GM19193 (cell line): ENCODE data around the gene KRR1.

Source experiments
- POLR2A ChIP-seq: IDR thresholded peaks from 4 replicates; pipeline ENCODE4 v1.6.1; 2011; ENCODE audit not compliant: insufficient read depth, insufficient read length; ENCODE audit errors: extremely low read depth

The KRR1 gene

DNA sequence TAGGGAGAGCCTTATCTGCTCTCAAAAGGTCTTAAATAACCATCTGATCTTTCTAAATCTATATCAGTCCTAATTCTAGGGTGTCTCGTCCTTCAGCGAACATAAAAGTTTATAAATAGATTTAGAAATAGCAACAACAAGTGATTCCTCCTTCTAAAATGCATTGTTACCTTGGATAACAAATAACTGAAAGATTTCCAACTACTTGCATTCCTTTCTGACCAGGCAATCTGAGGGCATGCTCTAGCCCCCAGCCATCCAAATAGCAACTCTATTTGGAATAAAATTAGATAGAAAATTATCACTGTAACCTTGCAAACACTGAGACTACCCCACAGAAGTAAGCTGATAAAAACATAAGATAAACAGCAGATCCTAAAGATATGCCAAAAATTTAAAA lies 21.8 kb upstream of the KRR1 start:
- no peak for TF ChIP-seq POLR2A

DNA sequence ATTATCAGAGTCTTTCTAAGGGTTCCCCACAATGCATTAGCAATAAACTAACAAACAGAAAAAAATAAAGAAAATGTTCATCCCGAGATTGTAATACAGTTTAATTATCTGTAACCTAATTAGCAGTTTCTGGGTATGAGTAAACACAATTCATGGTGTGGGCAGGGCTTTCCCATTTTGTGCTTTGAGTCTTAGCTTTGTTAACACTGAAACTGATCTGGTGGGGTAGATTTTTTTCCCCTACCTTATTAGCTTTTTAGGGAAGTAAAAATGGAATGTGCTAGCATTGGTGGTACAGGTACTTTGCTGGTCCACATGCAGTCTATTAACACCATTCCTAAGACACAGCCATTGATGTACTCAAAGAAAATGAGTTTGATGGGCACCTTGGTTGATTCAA lies 18.4 kb upstream of the KRR1 start:
- no peak for TF ChIP-seq POLR2A

DNA sequence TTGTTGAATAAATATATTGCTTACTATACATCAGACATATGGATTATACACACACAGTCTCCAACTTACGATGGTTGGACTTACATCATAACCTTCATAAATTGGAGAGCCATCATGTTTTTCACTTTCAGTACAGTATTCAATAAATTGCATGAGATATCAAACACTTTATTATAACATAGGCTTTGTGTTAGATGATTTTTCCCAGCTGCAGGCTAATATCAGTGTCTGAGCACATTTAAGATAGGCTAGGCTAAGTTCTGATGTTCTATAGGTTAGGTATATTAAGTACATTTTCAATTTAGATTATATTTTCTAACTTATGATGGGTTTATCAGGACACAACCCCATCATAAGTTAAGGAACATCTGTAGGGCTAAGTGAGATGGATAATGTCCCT lies 17.9 kb upstream of the KRR1 start:
- TF ChIP-seq POLR2A: no peak

DNA sequence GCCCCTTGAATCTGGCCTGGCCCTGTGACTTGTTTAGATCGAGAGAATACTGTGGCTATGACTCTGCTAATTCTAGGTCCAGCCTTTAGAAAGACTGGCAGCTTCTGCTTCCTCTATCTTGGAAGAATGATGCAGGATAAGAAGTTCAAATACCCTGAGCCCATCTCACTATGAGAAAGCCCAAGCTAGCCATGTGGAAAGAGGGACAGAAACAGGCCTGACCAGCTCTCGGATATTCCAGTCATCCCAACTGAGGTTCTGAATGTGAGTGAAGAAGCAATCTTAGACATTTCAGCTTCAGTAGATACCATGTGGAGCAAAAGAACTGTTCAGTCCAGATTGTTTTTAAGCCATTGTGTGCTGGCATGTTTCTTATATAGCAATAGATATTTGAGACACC lies 17.3 kb upstream of the KRR1 start:
- TF ChIP-seq POLR2A: no peak

DNA sequence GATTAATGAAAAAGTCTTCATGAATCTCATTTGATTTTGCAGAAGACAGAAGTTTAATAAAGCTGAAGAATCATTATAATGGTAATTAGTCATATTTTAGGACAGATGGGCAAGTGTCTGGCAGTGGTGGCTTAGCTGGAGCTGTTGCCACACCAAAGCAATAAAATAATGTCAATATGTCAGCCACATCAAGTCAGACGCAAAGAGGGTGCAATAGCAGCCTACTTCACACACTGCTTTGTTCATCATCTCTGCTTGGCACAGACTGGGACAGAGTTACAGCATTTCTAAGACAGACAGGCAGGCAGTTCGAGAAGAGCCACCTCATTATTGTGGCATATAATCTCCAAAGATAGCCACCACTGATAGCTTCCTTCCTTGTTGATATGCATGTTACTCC lies 16.9 kb upstream of the KRR1 start:
- no peak for TF ChIP-seq POLR2A

DNA sequence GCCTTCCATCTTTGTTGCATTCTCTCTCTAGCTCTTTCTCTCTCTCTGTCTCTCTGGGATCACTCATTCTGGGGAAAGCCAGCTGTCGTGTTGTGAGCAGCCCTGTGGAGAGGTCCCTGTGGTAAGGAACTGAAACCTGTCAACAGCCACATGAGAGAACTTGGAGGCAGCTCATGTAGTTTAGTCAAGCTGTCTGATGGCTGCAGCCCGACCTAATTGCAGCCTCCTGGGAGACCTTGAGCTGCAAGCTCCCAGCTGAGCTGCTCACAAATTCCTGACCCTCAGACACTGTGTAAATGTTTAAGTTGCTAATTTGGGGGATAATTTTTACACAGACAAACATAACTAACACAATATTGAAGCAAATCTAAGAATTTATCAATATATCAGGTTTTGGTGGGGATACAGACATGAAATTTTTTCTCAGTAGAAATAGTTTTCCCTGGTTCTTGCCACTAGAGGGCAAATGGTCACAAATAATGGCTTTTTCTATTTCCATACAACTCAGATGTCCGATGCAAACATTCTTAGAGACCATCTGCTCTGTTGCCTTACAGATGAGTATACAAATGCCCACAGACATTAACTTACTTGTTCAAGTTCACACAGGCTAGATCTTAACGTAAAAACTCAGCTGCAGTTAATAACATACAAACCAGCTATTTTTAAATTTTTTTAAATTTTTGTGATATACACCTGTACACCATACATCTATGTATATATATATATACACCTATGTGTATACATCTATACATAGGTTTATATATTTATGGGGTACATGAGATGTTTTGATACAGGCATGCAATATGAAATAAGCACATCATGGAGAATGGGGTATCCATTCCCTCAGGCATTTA lies 15.5 kb upstream of the KRR1 start:
- TF ChIP-seq POLR2A: no peak

DNA sequence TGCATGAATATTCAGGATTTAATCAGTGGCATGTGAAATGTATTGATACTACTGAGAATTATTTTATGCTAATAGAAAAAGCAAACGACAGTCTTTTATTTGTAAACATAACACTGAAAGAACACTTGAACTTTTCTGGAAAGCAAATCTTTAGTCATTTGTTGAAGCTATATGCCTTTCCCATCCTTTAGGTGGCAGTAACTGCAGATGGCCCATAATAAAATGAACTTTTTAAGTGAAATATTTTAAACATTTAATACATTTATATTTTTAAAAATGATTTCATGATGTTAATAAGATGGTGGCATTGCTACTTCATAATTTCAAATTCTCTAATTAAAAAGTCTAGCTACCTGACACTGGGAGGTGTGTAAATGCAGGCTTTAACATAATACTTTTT lies 13.9 kb upstream of the KRR1 start:
- no peak for TF ChIP-seq POLR2A

DNA sequence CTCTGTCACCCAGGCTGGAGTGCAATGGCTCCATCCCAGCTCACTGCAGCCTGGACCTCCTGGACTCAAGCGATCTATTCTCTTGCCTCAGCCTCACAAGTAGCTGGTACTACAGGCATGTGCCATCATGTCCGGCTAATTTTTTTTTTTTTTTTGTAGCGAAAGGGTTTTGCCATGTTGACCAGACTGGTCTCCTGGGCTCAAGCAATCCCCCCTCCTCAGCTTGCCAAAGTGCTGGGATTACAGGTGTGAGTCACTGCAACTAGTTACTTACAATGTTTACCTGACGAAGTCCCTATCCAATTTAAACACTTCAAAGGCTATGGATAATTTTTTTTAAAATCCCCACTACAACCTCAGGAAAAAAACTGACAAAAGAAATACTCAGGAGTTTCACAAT lies 1.8 kb downstream of the KRR1 start:
- no peak for TF ChIP-seq POLR2A

DNA sequence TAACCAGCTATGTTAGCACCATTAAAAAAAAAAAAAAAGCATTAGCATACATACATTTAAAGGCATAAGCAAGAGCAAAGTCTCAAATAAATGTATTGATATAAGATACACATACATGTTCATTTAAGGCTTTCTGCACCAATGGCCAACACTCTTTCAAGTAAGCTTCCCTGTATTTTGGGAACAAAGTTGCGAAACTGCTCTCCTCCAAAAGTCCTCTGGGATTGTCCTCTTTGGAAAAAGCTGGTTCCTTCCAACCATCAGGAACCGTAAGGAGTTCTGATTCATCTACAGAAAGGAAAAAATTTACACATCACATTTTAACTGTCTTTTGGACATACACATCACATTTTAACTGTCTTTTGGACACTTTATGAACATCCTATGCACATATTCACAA lies 3.2 kb downstream of the KRR1 start:
- no peak for TF ChIP-seq POLR2A

DNA sequence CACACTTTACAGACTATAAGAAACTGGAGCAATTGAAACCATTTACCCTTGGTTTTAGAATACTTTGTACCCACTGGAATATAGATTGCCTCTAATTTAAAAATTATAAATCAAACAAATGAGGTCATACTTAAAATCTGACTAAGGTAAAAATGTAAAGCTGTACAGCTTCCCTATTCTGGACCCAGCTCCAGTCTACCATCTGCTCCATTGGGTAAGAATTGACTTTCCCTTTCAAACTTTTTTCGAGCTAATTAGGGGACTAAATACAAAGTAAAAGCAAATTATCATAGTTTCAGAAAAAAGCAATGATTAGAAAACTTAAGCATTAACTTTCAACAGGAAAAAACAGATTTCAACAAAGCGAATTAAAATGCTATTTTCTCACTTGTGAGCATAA lies 4.3 kb downstream of the KRR1 start:
- TF ChIP-seq POLR2A: no peak

DNA sequence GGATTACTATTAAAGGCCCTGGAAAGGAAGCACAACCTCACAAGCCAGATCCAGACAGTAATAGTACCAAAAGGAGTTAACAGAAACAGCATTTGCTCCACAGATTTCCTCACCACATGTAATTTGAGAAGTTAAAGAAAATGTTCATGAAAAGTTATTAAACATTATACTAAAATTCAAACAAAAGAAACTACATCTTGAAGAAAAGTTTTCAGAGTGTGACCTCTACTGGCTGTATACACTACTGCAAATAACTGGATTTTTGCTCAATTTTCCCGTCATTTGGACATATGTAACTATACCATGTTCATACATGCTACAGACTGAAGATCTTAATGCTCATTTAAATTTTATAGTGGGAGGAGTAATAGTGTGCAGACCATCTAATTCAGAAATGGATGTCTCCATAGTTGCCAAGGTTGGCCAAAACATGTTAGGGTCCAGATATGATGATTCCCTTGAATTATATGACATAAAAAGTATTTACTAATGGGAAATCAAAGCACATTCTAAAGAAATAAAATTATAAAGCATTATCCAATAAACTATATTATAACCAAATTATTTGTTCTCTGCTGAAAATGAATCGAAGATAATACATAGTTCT lies 5.6 kb downstream of the KRR1 start:
- no peak for TF ChIP-seq POLR2A

DNA sequence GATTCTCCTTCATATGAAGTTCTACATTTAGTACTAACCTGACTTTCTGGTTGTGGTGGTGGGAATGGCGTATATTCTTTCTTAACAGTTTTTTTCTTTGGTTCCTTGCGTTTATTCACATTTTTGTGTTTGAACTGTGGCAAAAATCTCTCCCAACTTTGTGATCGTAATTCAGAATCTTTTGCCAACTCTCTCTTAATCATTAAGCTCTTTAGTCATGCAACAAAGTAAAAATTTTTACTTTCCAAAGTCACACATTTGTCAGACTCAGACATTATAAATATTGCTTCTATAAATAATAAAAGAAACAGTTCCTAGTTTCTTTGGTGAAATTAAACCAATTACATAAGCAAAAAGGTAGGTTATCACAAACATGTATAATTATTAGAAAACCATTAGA lies 7.5 kb downstream of the KRR1 start:
- no peak for TF ChIP-seq POLR2A

DNA sequence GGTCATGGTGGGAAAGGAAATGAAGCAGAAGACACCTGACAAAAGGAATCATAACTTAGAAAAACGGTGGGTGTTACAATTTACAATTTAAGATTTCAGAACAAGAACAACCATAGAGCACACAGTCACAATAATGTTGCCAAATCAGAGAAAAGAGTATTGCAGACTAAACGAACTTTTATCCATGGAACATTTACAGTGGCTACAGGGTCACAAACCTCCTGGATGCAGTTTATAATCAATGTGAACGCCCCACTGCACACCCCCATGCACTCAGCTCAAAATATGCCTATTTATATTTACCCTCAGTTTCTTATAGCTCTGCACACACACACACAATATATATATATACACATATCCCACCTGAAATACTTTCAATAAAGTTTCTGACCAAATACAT lies 8.0 kb downstream of the KRR1 start:
- TF ChIP-seq POLR2A: no peak

DNA sequence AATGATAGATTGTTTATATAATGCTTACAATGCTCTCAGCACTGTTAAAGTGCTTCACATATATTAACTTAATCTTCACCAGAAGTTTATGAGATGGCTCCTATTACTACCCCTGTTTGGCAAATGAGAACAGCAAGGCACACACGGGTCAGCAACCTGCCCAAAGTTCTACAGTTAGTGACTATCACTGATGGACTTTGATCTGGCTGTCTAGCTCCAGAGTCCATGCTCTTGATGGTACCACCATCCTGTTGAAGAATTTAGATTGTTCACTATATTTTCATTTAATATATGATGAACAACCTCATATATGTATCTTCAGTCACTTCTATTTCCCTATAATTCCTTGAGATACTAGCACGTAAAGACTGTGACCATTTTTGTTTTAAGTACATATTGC lies 20.2 kb downstream of the KRR1 start:
- TF ChIP-seq POLR2A: no peak

DNA sequence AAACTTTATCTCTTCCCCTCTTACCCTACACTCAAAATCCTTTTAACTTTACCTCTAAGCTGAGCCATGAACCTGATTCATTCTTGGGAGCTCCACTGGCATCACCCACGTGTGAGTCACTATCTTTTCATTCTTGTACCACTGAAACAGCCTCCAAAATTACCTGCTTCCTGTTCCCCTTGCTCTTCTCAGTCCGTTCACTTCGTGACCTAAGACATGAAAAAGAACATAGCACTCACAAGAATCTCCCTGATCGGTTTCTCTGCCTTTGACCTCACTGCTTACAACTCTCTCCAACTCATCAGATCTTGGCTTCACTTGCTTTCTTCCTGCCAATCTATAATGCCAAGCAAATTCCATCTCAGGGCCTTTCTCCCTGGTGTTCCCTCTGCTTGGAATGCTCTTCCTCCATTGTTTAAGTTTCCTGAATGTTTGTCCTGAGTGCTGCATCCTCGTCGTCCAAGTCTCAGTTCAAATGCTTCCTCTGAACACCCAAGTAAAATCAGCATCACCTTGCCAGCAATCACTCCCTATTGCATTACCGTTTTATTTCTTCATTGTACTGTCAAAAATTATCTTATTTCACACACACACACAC lies 21.7 kb downstream of the KRR1 start:
- no peak for TF ChIP-seq POLR2A

DNA sequence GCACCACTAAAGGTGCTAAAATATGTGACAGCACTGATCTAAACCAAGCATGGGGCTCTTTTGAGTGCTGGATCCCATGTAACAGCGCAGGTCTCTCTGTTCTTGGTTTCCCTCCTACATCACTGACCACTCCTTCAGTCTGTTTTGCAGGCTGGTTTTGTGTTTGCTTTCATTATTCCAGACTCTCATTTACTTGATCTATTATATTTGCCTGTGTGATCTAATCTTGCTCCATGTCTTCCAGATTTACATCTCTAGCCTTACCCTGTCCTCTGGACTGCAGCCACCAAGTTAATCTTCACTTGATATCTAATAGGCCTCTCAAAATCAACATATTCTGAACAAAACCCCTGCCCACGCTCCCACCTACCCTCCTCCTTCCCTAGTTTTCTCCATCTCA lies 22.2 kb downstream of the KRR1 start:
- TF ChIP-seq POLR2A: no peak
